SK-N-SH (cell line): ENCODE data around the gene SLC8B1. TPM values are rescaled to one million over a fixed set of nuclear protein-coding genes. Genes with fewer than 3 reads are reported as not detected.

Experiments
- CTCF ChIA-PET: fragments of 300-600, 350-600 bp; formaldehyde crosslinking; extraction: SDS; loops from one replicate; lab custom pipeline; 2021; lab: Yijun Ruan, JAX
- POLR2A ChIA-PET: fragments of 350-600 bp; sonication (Branson Sonifier 250); formaldehyde crosslinking; extraction: SDS; loops from one replicate; lab custom pipeline; 2020; ENCODE audit warnings: antibody characterized with exemption, inconsistent platforms; lab: Yijun Ruan, JAX
- DNase-seq: peaks from one replicate; pipeline ENCODE4 v3.0.0; 2012
- H2AFZ ChIP-seq: fragments of 200-600 bp; sonication (generic); 2 replicates; pipeline ENCODE4 v1.8.1; 2016; ENCODE audit warnings: antibody characterized with exemption, mild to moderate bottlenecking, low read depth
- H3F3A ChIP-seq: fragments of 200-600 bp; sonication (generic); replicated peaks from 2 replicates; pipeline ENCODE3; 2016; ENCODE audit warnings: antibody characterized with exemption, mild to moderate bottlenecking; ENCODE audit not compliant: insufficient read depth
- H3K27ac ChIP-seq, 2 experiments: fragments of 200-500 bp in 1 of 2; fragments of 200-600 bp in 1 of 2; sonication (Bioruptor generic) in 1 of 2; sonication (generic), shearing (Covaris generic) in 1 of 2; 2 replicates each; pipeline versions ENCODE4 v1.5.1 to v1.6.1; 2014 to 2016; ENCODE audit warnings: low read depth in 2 of 2, inconsistent platforms in 1 of 2, low read length in 1 of 2, mild to moderate bottlenecking in 1 of 2, mixed read lengths in 1 of 2
- H3K27me3 ChIP-seq: fragments of 200-600 bp; sonication (generic), shearing (Covaris generic); 2 replicates; pipeline ENCODE4 v1.6.1; 2016; ENCODE audit warnings: mixed run types; ENCODE audit not compliant: insufficient read depth
- H3K36me3 ChIP-seq, 2 experiments: fragments of 200-500 bp in 1 of 2; fragments of 200-600 bp in 1 of 2; sonication (Bioruptor generic) in 1 of 2; sonication (generic) in 1 of 2; replicated peaks in 1 of 2; 2 replicates each; pipeline versions ENCODE3 to v1.5.1; 2014 to 2016; ENCODE audit warnings: low read length in 1 of 2, mild to moderate bottlenecking in 1 of 2; ENCODE audit not compliant: insufficient read depth in 2 of 2, control insufficient read depth in 1 of 2
- H3K4me1 ChIP-seq, 2 experiments: fragments of 200-500 bp in 1 of 2; fragments of 200-600 bp in 1 of 2; sonication (Bioruptor generic) in 1 of 2; sonication (generic), shearing (Covaris generic) in 1 of 2; 2 replicates each; pipeline versions ENCODE4 v1.5.1 to v1.6.1; 2014 to 2016; ENCODE audit warnings: low read depth in 1 of 2, low read length in 1 of 2, mixed run types in 1 of 2; ENCODE audit not compliant: insufficient read depth in 2 of 2, control insufficient read depth in 1 of 2
- H3K4me2 ChIP-seq: fragments of 200-600 bp; sonication (generic), shearing (Covaris generic); 2 replicates; pipeline ENCODE4 v1.6.1; 2017; ENCODE audit warnings: mixed run types
- H3K4me3 ChIP-seq, 2 experiments: fragments of 200-500 bp in 1 of 2; fragments of 200-600 bp in 1 of 2; sonication (Bioruptor generic) in 1 of 2; sonication (generic), shearing (Covaris generic) in 1 of 2; 2 replicates each; pipeline versions ENCODE4 v1.5.1 to v1.8.1; 2014 to 2016; ENCODE audit warnings: low read depth in 2 of 2, inconsistent platforms in 1 of 2, low read length in 1 of 2, mild to moderate bottlenecking in 1 of 2, mixed read lengths in 1 of 2, moderate library complexity in 1 of 2
- H3K79me2 ChIP-seq: fragments of 200-600 bp; sonication (generic); 2 replicates; pipeline ENCODE4 v1.8.1; 2017; ENCODE audit warnings: mild to moderate bottlenecking; ENCODE audit not compliant: insufficient read depth
- H3K9ac ChIP-seq: fragments of 200-600 bp; sonication (generic); 2 replicates; pipeline ENCODE4 v1.6.1; 2017; ENCODE audit warnings: mixed run types
- H3K9me2 ChIP-seq: fragments of 200-600 bp; sonication (generic); 2 replicates; pipeline ENCODE4 v1.6.1; 2017; ENCODE audit warnings: mixed run types
- H3K9me3 ChIP-seq: fragments of 200-600 bp; sonication (generic); 2 replicates; pipeline ENCODE4 v1.6.1; 2017; ENCODE audit warnings: mixed run types, mild to moderate bottlenecking, moderate library complexity
- H4K20me1 ChIP-seq: fragments of 200-600 bp; sonication (generic); 2 replicates; pipeline ENCODE4 v1.6.1; 2017; ENCODE audit warnings: mild to moderate bottlenecking, mixed run types; ENCODE audit not compliant: insufficient read depth
- EP300 ChIP-seq, 2 experiments: IDR thresholded peaks; 2 replicates each; pipeline versions ENCODE4 v1.4.0 to v1.6.1; 2012; ENCODE audit warnings: borderline replicate concordance in 1 of 2, low read depth in 1 of 2, low read length in 1 of 2
- FOXM1 ChIP-seq: IDR thresholded peaks from 2 replicates; pipeline ENCODE4 v1.4.0; 2012; ENCODE audit warnings: low read depth, mild to moderate bottlenecking
- GABPA ChIP-seq: IDR thresholded peaks from 2 replicates; pipeline ENCODE4 v1.4.0; 2012; ENCODE audit warnings: low read depth, mild to moderate bottlenecking
- MEF2A ChIP-seq: IDR thresholded peaks from 2 replicates; pipeline ENCODE4 v1.4.0; 2012; ENCODE audit warnings: low read depth, borderline replicate concordance
- NFIC ChIP-seq: IDR thresholded peaks from 2 replicates; pipeline ENCODE4 v1.4.0; 2012; ENCODE audit warnings: borderline replicate concordance
- POLR2AphosphoS5 ChIP-seq: IDR thresholded peaks from 2 replicates; pipeline ENCODE4 v1.6.1; 2012; ENCODE audit warnings: low read depth, low read length
- RAD21 ChIP-seq: IDR thresholded peaks from 2 replicates; pipeline ENCODE4 v1.6.1; 2012; ENCODE audit warnings: mild to moderate bottlenecking, low read length
- REST ChIP-seq: IDR thresholded peaks from 2 replicates; pipeline ENCODE4 v1.6.1; 2012; ENCODE audit warnings: mild to moderate bottlenecking, low read depth, low read length, moderate library complexity
- SMC3 ChIP-seq: IDR thresholded peaks from 2 replicates; pipeline ENCODE4 v1.6.1; 2012; ENCODE audit warnings: low read depth, low read length, improper control_type of control experiment
- TCF12 ChIP-seq: IDR thresholded peaks from 2 replicates; pipeline ENCODE4 v1.4.0; 2012
- USF1 ChIP-seq: IDR thresholded peaks from 2 replicates; pipeline ENCODE4 v1.4.0; 2012; ENCODE audit warnings: low read depth, borderline replicate concordance
- USF2 ChIP-seq: fragments of 150-350 bp; IDR thresholded peaks from 2 replicates; pipeline ENCODE4 v1.6.1; 2017; ENCODE audit warnings: antibody characterized with exemption, low read length, low read depth, borderline replicate concordance
- ZBTB33 ChIP-seq: IDR thresholded peaks from 2 replicates; pipeline ENCODE4 v1.4.0; 2012; ENCODE audit warnings: low read depth, borderline replicate concordance
- WGBS: methylation state at CpG from one replicate; pipeline ENCODE4 v1.1.6; 2017; ENCODE audit warnings: low lambda C conversion rate; 5-methylcytosine and 5-hydroxymethylcytosine counted together
- polyA plus RNA-seq, 3 experiments: library from polyadenylated mRNA; depleted of rRNA; stranded (reverse); fragments of >200 nt; gene quantifications; 2 replicates each; pipeline ENCODE4 v1.2.3, GENCODE V29; 2012
- TF ChIP-seq, protein P1 (sequence below): IDR thresholded peaks from 2 replicates; pipeline ENCODE4 v1.4.0; 2012; ENCODE audit warnings: low read depth
- TF ChIP-seq, protein P2 (sequence below): fragments of 150-350 bp; IDR thresholded peaks from 2 replicates; pipeline ENCODE4 v1.6.1; 2016; ENCODE audit warnings: mild to moderate bottlenecking, low read depth, low read length

SLC8B1 gene
- polyA plus RNA-seq, 1 of the 3 experiments (the other 2 are of a cell fraction) = 12.0 TPM

- Histone ChIP-seq H3K9ac (no peak overlapping the region), H3K27me3 (no peaks in the 10 kb centered on the region), H4K20me1 (no peaks in the 10 kb centered on the region), H3K36me3 (peaks cover 0 to 6% of the 10 kb centered on the region in 2 experiments), H3K27ac (no peak overlapping the region), H3K4me2 (no peak overlapping the region), H2AFZ (no peak overlapping the region), H3K9me2 (no peaks in the 10 kb centered on the region), H3K4me1 (peaks cover 5 to 22% of the 10 kb centered on the region in 2 experiments; a peak in 3 of 4 replicates), H3K4me3 (no peak overlapping the region), H3F3A (no peaks in the 10 kb centered on the region), H3K9me3 (no peaks in the 10 kb centered on the region), H3K79me2 (no peaks in the 10 kb centered on the region)
- TF ChIP-seq GABPA (no peak), NFIC (no peak), SMC3 (no peak)
- TF ChIP-seq, protein P1, sequence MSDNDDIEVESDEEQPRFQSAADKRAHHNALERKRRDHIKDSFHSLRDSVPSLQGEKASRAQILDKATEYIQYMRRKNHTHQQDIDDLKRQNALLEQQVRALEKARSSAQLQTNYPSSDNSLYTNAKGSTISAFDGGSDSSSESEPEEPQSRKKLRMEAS = no peak
- ChIA-PET POLR2A (no interaction called here), CTCF (interaction anchor here (0.6 to 0.9 kb wide), 2 partner anchors 9 to 234 kb away, joined by 3 read pairs; no protein-coding TSS in a partner anchor)
- DNase-seq = no peak
- 96% methylated on average over 12 of the region's 12 CpGs for WGBS
Measured at GRCh38 chr12:113269257-113269943, 65.5 kb downstream of the SLC8B1 start.

DNA sequence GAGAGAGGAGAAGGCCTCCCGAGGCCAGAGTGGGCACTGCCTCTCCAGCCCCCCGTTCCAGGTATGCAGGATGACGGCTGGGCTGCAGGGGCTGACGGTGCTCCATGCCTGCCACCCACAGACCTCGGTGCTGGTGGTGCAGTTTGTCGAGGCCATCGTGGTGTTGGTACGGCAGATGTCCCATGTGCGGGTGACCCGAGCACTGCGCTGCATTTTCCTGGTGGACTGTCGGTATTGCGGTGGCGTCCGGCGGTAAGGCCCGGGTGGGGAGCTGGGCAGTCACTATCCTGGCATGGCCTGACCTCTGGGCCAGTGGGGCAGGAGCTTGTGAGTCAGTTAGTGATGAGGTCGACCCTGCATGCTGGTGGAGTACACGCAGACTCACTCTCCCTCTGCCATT lies 66.3 kb downstream of the SLC8B1 start:
- ChIA-PET POLR2A (no interaction called here), CTCF (interaction anchor here (0.6 to 0.9 kb wide), 2 partner anchors 8 to 233 kb away, joined by 3 read pairs; no protein-coding TSS in a partner anchor)
- DNase-seq = no peak
- no peak overlapping the region for H3K4me2 ChIP-seq
- TF ChIP-seq USF1 (no peak), TCF12 (no peak), NFIC (no peak), USF2 (no peak), FOXM1 (no peak), REST (no peak), EP300 (IDR thresholded peaks at IDR 0.05; ENCODE audit: borderline replicate concordance in 1 of 2, low read depth in 1 of 2, low read length in 1 of 2) (no peak), RAD21 (no peak), POLR2AphosphoS5 (no peak), ZBTB33 (no peak), MEF2A (no peak)
- TF ChIP-seq, protein P2, sequence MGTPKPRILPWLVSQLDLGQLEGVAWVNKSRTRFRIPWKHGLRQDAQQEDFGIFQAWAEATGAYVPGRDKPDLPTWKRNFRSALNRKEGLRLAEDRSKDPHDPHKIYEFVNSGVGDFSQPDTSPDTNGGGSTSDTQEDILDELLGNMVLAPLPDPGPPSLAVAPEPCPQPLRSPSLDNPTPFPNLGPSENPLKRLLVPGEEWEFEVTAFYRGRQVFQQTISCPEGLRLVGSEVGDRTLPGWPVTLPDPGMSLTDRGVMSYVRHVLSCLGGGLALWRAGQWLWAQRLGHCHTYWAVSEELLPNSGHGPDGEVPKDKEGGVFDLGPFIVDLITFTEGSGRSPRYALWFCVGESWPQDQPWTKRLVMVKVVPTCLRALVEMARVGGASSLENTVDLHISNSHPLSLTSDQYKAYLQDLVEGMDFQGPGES = no peak
- no peak overlapping the region for H3K27ac ChIP-seq
- no peak overlapping the region for H2AFZ ChIP-seq
- no peaks in the 10 kb centered on the region for H3K9me2 ChIP-seq
- H4K20me1 ChIP-seq = no peaks in the 10 kb centered on the region
- WGBS = 82% methylated on average over 6 of the region's 19 CpGs
- H3K9me3 ChIP-seq = no peaks in the 10 kb centered on the region
- H3K4me1 ChIP-seq = peaks cover 5 to 22% of the 10 kb centered on the region in 2 experiments; a peak in 3 of 4 replicates
- H3K9ac ChIP-seq = no peak overlapping the region
- H3K4me3 ChIP-seq = no peak overlapping the region
- no peaks in the 10 kb centered on the region for H3K27me3 ChIP-seq
- peaks cover 0 to 4% of the 10 kb centered on the region in 2 experiments for H3K36me3 ChIP-seq
- H3F3A ChIP-seq = no peaks in the 10 kb centered on the region
- H3K79me2 ChIP-seq = no peaks in the 10 kb centered on the region
